ENCODE measurements around the gene HRH3.

Gene HRH3

DNA sequence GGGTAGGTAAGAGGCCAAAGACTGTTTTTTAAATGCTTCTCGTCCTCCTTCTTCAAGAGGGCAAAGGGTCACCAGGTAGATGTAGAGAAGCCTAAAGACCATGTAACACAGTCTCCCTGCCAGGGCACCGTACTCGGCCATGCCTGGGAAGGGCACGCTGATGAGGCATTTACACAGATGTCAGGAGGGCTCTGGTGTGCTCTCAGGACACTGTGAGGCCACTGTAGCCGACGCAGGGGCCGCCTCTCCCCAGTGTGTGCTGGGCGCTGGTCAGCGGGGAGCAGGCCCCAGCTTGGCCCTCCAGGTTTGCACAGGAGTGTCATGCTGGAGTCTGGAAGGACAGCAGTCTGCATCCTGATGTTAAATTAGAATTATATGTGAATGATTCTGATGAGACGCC, 44.4 kb downstream of the HRH3 start:
- TF ChIP-seq ELF4 (IDR thresholded peaks at IDR 0.05) (no peak), ARNT (IDR thresholded peaks at IDR 0.05) (no peak), LEF1 (IDR thresholded peaks at IDR 0.05; ENCODE audit: borderline replicate concordance) (no peak), ZNF384 (IDR thresholded peaks at IDR 0.05) (no peak), TARDBP (IDR thresholded peaks at IDR 0.05) (no peak), NFRKB (IDR thresholded peaks at IDR 0.05) (no peak), HDGF (IDR thresholded peaks at IDR 0.05; ENCODE audit: borderline replicate concordance) (no peak), FOXM1 (IDR thresholded peaks at IDR 0.05; ENCODE audit: borderline replicate concordance) (no peak), FOXK2 (IDR thresholded peaks at IDR 0.05) (no peak), L3MBTL2 (conservative IDR thresholded peaks at IDR 0.05) (no peak), FOXA1 (IDR thresholded peaks at IDR 0.05) (no peak)
- no peak for DNase-seq (ENCODE audit: extremely low spot score)
- POLR2A ChIA-PET: no interaction called here
- CTCF ChIA-PET: no interaction called here

DNA sequence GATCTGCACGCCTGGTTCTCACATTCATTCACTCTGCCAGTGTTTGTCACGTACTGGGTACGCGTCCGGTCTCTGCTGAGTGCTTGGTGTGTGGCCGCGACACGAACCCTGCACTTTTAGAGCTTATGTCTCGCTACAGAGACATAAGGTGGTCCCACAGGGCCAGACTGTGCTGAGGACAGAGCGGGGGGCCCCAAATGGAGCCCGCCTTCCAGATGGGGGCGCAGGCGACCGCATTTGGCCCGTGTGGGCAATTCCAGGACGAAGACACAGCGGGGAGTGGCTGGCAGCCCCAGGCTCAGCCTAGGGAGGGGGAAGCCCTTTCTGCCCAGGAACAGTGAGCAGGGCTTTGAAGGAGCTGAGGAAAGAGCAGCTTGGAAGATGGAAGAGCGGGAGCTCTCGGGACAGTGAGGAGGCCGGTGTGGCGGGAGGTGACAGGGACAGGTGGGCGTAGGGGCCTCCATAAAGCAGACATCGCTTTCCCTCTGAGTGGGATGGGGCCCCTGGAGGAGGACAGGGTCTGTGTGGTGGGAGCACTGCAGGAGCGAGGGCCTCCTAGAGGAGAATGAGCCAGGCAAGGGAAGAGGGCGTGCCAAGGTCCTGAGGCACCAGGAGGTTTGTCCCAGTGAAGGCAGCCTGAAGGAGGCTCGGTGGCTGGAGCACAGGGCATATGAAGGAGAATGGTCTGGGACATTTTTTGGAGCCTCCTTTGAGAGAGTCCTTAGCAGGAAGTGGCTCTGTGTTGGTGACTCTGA, 45.0 kb downstream of the HRH3 start:
- DNase-seq (ENCODE audit: extremely low spot score): no peak
- ChIA-PET POLR2A (no interaction called here), CTCF (no interaction called here)
- TF ChIP-seq TARDBP (IDR thresholded peaks at IDR 0.05): no peak
- TF ChIP-seq CTBP1 (IDR thresholded peaks at IDR 0.05; ENCODE audit: borderline replicate concordance): no peak

DNA sequence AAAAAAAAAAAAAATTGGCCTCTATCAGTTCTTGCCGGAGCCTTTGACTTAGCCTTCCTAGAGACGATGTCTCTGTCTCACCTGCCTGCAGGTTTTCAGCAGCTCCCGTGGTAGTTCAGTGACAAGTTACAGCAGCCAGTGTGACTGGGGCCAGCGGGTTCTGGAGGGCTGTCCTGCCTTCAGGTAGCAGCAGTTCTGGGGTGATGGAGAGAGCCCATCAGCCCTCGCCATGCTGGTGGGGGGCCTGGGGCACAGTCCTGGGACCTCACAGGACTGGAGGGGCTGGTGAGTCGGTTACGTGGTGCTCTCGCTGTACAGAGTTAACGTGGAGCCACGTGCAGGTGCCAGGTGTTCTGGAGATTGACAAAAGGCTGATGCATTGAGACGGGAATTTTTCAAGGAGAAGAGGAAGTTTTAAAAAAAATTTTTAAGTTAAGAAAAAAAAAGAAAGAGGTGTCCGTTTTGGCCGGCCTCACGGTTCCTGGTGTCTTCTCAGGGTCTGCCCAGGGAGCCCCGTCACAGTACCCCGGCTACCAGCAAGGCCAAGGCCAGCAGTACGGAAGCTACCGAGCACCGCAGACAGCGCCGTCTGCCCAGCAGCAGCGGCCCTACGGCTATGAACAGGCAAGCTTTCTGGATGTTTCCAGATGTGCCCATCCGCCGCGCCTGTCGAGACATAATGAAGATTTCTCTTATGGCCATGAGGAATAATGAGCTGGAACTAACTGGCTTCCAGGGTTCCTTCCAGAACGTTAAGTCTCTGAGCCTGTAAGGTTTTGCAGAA, 45.9 kb downstream of the HRH3 start:
- TF ChIP-seq CTBP1 (IDR thresholded peaks at IDR 0.05; ENCODE audit: borderline replicate concordance) (no peak), BHLHE40 (IDR thresholded peaks at IDR 0.05; ENCODE audit: borderline replicate concordance) (no peak), NFRKB (IDR thresholded peaks at IDR 0.05) (no peak), ZNF384 (IDR thresholded peaks at IDR 0.05) (no peak), FOXK2 (IDR thresholded peaks at IDR 0.05) (no peak), ARNT (IDR thresholded peaks at IDR 0.05) (no peak), TARDBP (IDR thresholded peaks at IDR 0.05) (no peak), HDGF (IDR thresholded peaks at IDR 0.05; ENCODE audit: borderline replicate concordance) (no peak), FOXM1 (IDR thresholded peaks at IDR 0.05; ENCODE audit: borderline replicate concordance) (no peak)
- TF ChIP-seq, protein P1, sequence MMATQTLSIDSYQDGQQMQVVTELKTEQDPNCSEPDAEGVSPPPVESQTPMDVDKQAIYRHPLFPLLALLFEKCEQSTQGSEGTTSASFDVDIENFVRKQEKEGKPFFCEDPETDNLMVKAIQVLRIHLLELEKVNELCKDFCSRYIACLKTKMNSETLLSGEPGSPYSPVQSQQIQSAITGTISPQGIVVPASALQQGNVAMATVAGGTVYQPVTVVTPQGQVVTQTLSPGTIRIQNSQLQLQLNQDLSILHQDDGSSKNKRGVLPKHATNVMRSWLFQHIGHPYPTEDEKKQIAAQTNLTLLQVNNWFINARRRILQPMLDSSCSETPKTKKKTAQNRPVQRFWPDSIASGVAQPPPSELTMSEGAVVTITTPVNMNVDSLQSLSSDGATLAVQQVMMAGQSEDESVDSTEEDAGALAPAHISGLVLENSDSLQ (IDR thresholded peaks at IDR 0.05): no peak
- POLR2A ChIA-PET: no interaction called here
- DNase-seq (ENCODE audit: extremely low spot score): no peak
- CTCF ChIA-PET: no interaction called here

DNA sequence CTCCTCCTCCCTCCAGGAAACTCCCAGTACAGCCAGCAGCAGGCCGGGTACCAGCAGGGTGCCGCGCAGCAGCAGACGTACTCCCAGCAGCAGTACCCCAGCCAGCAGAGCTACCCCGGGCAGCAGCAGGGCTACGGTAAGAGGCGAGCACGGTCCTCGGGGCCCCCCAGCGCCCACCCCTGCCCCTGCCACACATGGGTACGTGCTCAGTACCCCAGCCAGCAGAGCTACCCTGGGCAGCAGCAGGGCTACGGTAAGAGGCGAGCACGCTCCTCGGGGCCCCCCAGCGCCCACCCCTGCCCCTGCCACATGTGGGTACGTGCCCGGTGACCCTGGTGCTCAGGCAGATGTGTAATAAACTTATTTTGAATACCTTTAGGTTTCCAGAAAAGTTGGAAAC, 47.4 kb downstream of the HRH3 start:
- no peak for TF ChIP-seq L3MBTL2 (conservative IDR thresholded peaks at IDR 0.05)
- no peak for TF ChIP-seq ARNT (IDR thresholded peaks at IDR 0.05)
- no peak for TF ChIP-seq FOXK2 (IDR thresholded peaks at IDR 0.05)
- no peak for TF ChIP-seq SP1 (IDR thresholded peaks at IDR 0.05)
- TF ChIP-seq ZNF384 (IDR thresholded peaks at IDR 0.05): no peak
- TF ChIP-seq CTBP1 (IDR thresholded peaks at IDR 0.05; ENCODE audit: borderline replicate concordance): no peak
- no peak for TF ChIP-seq SUZ12 (IDR thresholded peaks at IDR 0.05)
- TF ChIP-seq, protein P1 (IDR thresholded peaks at IDR 0.05): no peak
- TF ChIP-seq ELF4 (IDR thresholded peaks at IDR 0.05): no peak
- no peak for TF ChIP-seq TARDBP (IDR thresholded peaks at IDR 0.05)
- TF ChIP-seq LEF1 (IDR thresholded peaks at IDR 0.05; ENCODE audit: borderline replicate concordance): no peak
- CTCF ChIA-PET: interaction anchor here (0.6 kb wide), 1 partner anchor 446 kb away, joined by 3 read pairs; no protein-coding TSS in a partner anchor
- POLR2A ChIA-PET: no interaction called here
- no peak for DNase-seq (ENCODE audit: extremely low spot score)

DNA sequence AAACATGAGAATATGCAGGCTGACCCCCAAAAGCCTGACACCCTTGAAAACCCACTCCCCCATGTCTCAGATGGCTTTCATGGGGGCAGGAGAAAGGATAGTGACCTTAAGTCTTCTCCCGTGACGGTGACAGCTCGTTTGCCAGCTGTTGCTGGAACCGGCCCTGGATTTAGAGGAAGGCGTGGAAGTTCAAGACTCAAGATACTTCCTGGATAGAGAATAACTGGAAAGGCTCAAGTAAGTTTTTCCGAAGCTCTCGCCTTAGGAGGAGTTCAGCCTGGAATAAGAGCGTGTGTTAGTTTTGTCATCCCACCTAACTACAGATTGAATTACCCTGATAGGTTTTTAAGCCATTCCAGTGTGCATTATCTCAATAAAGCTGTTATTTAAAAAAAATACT, 48.8 kb downstream of the HRH3 start:
- no peak for DNase-seq (ENCODE audit: extremely low spot score)
- TF ChIP-seq TARDBP (IDR thresholded peaks at IDR 0.05): no peak
- no peak for TF ChIP-seq ELF4 (IDR thresholded peaks at IDR 0.05)
- TF ChIP-seq L3MBTL2 (conservative IDR thresholded peaks at IDR 0.05): no peak
- no peak for TF ChIP-seq SUZ12 (IDR thresholded peaks at IDR 0.05)
- TF ChIP-seq ZNF384 (IDR thresholded peaks at IDR 0.05): no peak
- no peak for TF ChIP-seq SP1 (IDR thresholded peaks at IDR 0.05)
- POLR2A ChIA-PET: no interaction called here
- CTCF ChIA-PET: no interaction called here

DNA sequence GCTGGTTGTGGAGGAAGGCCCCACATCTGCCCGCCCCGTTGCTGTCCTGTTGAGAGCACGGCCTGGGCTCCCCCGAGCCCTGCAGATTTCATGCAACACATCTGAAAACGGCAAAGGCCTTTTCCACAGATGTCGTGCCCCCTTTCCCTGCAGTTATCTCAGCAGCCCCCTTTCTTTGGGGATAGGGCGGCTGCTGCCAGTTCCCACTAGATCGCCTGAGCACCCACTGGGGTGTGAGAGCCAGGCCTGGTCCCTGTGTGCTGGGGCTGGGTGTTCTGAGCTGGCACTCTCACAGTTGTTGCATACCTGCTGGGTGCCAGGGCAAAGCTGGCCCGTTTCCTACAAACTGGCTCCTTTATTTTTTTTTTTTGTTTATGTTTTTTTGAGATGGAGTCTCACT, 49.5 kb downstream of the HRH3 start:
- CTCF ChIA-PET: no interaction called here
- no peak for DNase-seq (ENCODE audit: extremely low spot score)
- TF ChIP-seq ELF4 (IDR thresholded peaks at IDR 0.05): no peak
- no peak for TF ChIP-seq FOXM1 (IDR thresholded peaks at IDR 0.05; ENCODE audit: borderline replicate concordance)
- TF ChIP-seq BHLHE40 (IDR thresholded peaks at IDR 0.05; ENCODE audit: borderline replicate concordance): no peak
- no peak for TF ChIP-seq ZNF384 (IDR thresholded peaks at IDR 0.05)
- no peak for TF ChIP-seq CTBP1 (IDR thresholded peaks at IDR 0.05; ENCODE audit: borderline replicate concordance)
- TF ChIP-seq FOXA1 (IDR thresholded peaks at IDR 0.05): no peak
- no peak for TF ChIP-seq LEF1 (IDR thresholded peaks at IDR 0.05; ENCODE audit: borderline replicate concordance)
- TF ChIP-seq SP1 (IDR thresholded peaks at IDR 0.05): no peak
- TF ChIP-seq ARNT (IDR thresholded peaks at IDR 0.05): no peak
- no peak for TF ChIP-seq NFRKB (IDR thresholded peaks at IDR 0.05)
- no peak for TF ChIP-seq TARDBP (IDR thresholded peaks at IDR 0.05)
- no peak for TF ChIP-seq HDGF (IDR thresholded peaks at IDR 0.05; ENCODE audit: borderline replicate concordance)
- POLR2A ChIA-PET: no interaction called here

DNA sequence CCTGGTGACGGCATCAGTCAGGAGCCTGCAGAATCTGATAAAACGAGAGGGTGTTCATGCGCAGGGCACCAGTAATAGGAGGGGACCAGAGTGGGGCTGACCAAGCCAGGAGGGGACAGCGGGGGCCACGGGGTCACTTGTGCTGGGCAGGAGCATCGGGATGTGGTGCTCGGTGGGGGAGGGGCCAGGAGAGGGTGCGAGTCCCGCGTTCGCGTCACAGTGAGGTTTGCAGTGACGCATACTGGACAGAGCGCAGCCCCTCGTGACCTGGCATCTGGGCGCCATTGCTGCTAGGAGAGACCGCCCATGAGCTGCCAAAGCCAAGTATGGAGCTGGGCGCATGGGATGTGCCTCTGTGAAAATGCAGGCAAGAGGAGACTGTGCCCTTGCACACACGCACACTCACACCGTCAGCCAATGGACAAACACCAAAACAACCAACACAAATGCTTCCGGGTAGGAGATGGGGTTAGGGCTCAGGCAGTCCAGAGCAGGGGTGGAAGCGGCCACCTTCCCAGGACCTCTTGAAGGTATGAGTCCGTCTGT, 51.1 kb downstream of the HRH3 start:
- ChIA-PET CTCF (no interaction called here), POLR2A (no interaction called here)
- no peak for DNase-seq (ENCODE audit: extremely low spot score)
- TF ChIP-seq TARDBP (IDR thresholded peaks at IDR 0.05): no peak

Data from HEK293T (cell line).